Measurements from ENCODE around the gene GNG2.

Gene GNG2

GRCh38 chr14:52000019-52000582, 139.7 kb downstream of the GNG2 start:
- DNase-seq, result no peak

- no peak for DNase-seq
Measured at GRCh38 chr14:52000696-52001095, 140.3 kb downstream of the GNG2 start.

- DNase-seq, result no peak
Measured at GRCh38 chr14:52002542-52002941, 142.1 kb downstream of the GNG2 start.

GRCh38 chr14:52003324-52003723, 142.9 kb downstream of the GNG2 start:
- no peak for DNase-seq

GRCh38 chr14:52005625-52006024, 145.2 kb downstream of the GNG2 start:
- DNase-seq, result no peak

GRCh38 chr14:52006361-52006760, 145.9 kb downstream of the GNG2 start:
- DNase-seq, result no peak

GRCh38 chr14:52007211-52007610, 146.8 kb downstream of the GNG2 start:
- no peak for DNase-seq

- no peak for DNase-seq
Measured at GRCh38 chr14:52007637-52008036, 147.2 kb downstream of the GNG2 start.

GRCh38 chr14:52008136-52008535, 147.7 kb downstream of the GNG2 start:
- DNase-seq, result no peak

GRCh38 chr14:52010173-52010693, 149.8 kb downstream of the GNG2 start:
- DNase-seq, result no peak

- DNase-seq, result no peak
Measured at GRCh38 chr14:52011523-52011922, 151.1 kb downstream of the GNG2 start.

GRCh38 chr14:52012635-52013034, 152.2 kb downstream of the GNG2 start:
- no peak for DNase-seq

- no peak for DNase-seq
Measured at GRCh38 chr14:52013984-52014600, 153.7 kb downstream of the GNG2 start.

GRCh38 chr14:52014601-52015267, 154.3 kb downstream of the GNG2 start:
- no peak for DNase-seq

GRCh38 chr14:52015411-52016030, 155.1 kb downstream of the GNG2 start:
- DNase-seq, result peak; percentile 3

GRCh38 chr14:52018252-52018651, 157.8 kb downstream of the GNG2 start:
- DNase-seq, result no peak

GRCh38 chr14:52018970-52019369, 158.6 kb downstream of the GNG2 start:
- no peak for DNase-seq
